HepG2 (cell line): Measurements from ENCODE around the gene LIMCH1. TPM values are rescaled to one million over a fixed set of nuclear protein-coding genes. Genes with fewer than 3 reads are reported as not detected.

Experiments used
- ATAC-seq: fragments of 200-7000 bp; cut with Tn5 transposase; 3 replicates; pipeline ENCODE4 v1.9.1; 2020; ENCODE audit warnings: mild to moderate bottlenecking, moderate library complexity
- BruUV-seq: library from RNA; stranded (reverse); fragments of 400-500 nt; replicated peaks from 2 replicates; lab custom pipeline; 2021; lab: Mats Ljungman, UMichigan
- CTCF ChIA-PET: fragments of 300-600 bp; formaldehyde crosslinking; extraction: SDS; loops from one replicate; lab custom pipeline; 2021; ENCODE audit warnings: low total read pairs, inconsistent platforms, low intra/inter-chr PET ratio; lab: Yijun Ruan, JAX
- POLR2A ChIA-PET: fragments of 350-600 bp; sonication (Branson Sonifier 250); formaldehyde crosslinking; loops from one replicate; lab custom pipeline; 2020; ENCODE audit warnings: antibody characterized with exemption, inconsistent platforms; lab: Yijun Ruan, JAX
- DNase-seq: peaks from one replicate; pipeline ENCODE4 v3.0.0-alpha.2; 2015; ENCODE audit warnings: low spot score
- FAIRE-seq: peaks from 3 replicates; lab custom pipeline; 2011; peaks lifted over from hg19 to GRCh38; lab: Jason Lieb, UNC
- H2AFZ ChIP-seq: one replicate; pipeline ENCODE4 v1.6.1; 2011; ENCODE audit warnings: low read length, inconsistent platforms
- H3K27ac ChIP-seq: fragments of 300-600 bp; 3 replicates; pipeline ENCODE4 v1.8.0; 2011; ENCODE audit warnings: mixed run types, mild to moderate bottlenecking, mixed read lengths, low read length, inconsistent platforms; ENCODE audit not compliant: insufficient read depth; ENCODE audit errors: extremely low read length
- H3K27me3 ChIP-seq, 2 experiments: fragments of 200-600 bp in 1 of 2; 2 replicates in 1 of 2; 3 replicates in 1 of 2; pipeline versions ENCODE4 v1.6.0 to v1.8.0; 2011; ENCODE audit warnings: low read length in 2 of 2, mild to moderate bottlenecking in 2 of 2, moderate library complexity in 2 of 2, inconsistent platforms in 1 of 2; ENCODE audit not compliant: insufficient read depth in 2 of 2, control insufficient read depth in 1 of 2
- H3K36me3 ChIP-seq, 2 experiments: fragments of 200-600 bp in 1 of 2; replicated peaks in 1 of 2; 2 replicates in 1 of 2; 3 replicates in 1 of 2; pipeline versions ENCODE4 v1.5.1 to v1.8.0; 2011; ENCODE audit warnings: low read length in 2 of 2, inconsistent platforms in 1 of 2; ENCODE audit not compliant: insufficient read depth in 2 of 2, control insufficient read depth in 1 of 2
- H3K4me1 ChIP-seq: 2 replicates; pipeline ENCODE4 v1.5.1; 2012; ENCODE audit warnings: low read length, inconsistent platforms; ENCODE audit not compliant: insufficient read depth
- H3K4me2 ChIP-seq: 2 replicates; pipeline ENCODE4 v1.6.0; 2011; ENCODE audit warnings: low read depth, low read length, inconsistent platforms
- H3K4me3 ChIP-seq, 3 experiments: fragments of 200-600 bp in 1 of 3; sonication (generic), shearing (Covaris generic) in 1 of 3; replicated peaks in 1 of 3; 2 replicates each; pipeline ENCODE4 v1.5.1; 2011 to 2016; ENCODE audit warnings: low read length in 3 of 3, inconsistent platforms in 2 of 3, low read depth in 2 of 3, mild to moderate bottlenecking in 2 of 3, control low read depth in 1 of 3, mixed read lengths in 1 of 3; ENCODE audit not compliant: insufficient read depth in 1 of 3
- H3K79me2 ChIP-seq: one replicate; pipeline ENCODE4 v1.6.1; 2011; ENCODE audit warnings: low read length, inconsistent platforms; ENCODE audit not compliant: insufficient read depth
- H3K9ac ChIP-seq: 2 replicates; pipeline ENCODE4 v1.6.0; 2011; ENCODE audit warnings: mild to moderate bottlenecking, low read depth, low read length, inconsistent platforms; ENCODE audit not compliant: insufficient read depth
- H3K9me3 ChIP-seq: 2 replicates; pipeline ENCODE4 v1.5.1; 2012; ENCODE audit warnings: mild to moderate bottlenecking, low read length
- H4K20me1 ChIP-seq: 2 replicates; pipeline ENCODE4 v1.6.0; 2011; ENCODE audit warnings: inconsistent platforms, mild to moderate bottlenecking, low read length, moderate library complexity; ENCODE audit not compliant: insufficient read depth
- CBX5 ChIP-seq: sonication (generic); formaldehyde crosslinking; IDR thresholded peaks from 2 replicates; pipeline ENCODE4 v1.4.0; 2020; ENCODE audit warnings: missing genetic modification reagents, borderline replicate concordance
- DPF2 ChIP-seq: sonication (generic); formaldehyde crosslinking; IDR thresholded peaks from 2 replicates; pipeline ENCODE4 v1.4.0; 2020; ENCODE audit warnings: mild to moderate bottlenecking, low read depth, missing genetic modification reagents, borderline replicate concordance
- FIP1L1 ChIP-seq: fragments of 200-400 bp; formaldehyde crosslinking; IDR thresholded peaks from 2 replicates; pipeline ENCODE4 v1.6.1; 2018; ENCODE audit warnings: low read depth, mild to moderate bottlenecking, low read length, moderate library complexity, borderline replicate concordance; ENCODE audit not compliant: insufficient read depth
- FOXC1 ChIP-seq: sonication (generic); formaldehyde crosslinking; IDR thresholded peaks from 2 replicates; pipeline ENCODE4 v1.8.0; 2022; ENCODE audit warnings: mild to moderate bottlenecking, missing genetic modification reagents, borderline replicate concordance
- GLI4 ChIP-seq: sonication (generic); formaldehyde crosslinking; IDR thresholded peaks from 2 replicates; pipeline ENCODE4 v1.5.1; 2020; ENCODE audit warnings: missing genetic modification reagents, mild to moderate bottlenecking, moderate library complexity, borderline replicate concordance
- HMGXB4 ChIP-seq, 2 experiments: sonication (generic) in 1 of 2; formaldehyde crosslinking in 1 of 2; IDR thresholded peaks; 2 replicates each; pipeline versions ENCODE4 v1.4.0 to v1.6.1; 2018 to 2020; ENCODE audit warnings: missing genetic modification reagents in 2 of 2, borderline replicate concordance in 1 of 2, low read depth in 1 of 2, mild to moderate bottlenecking in 1 of 2, missing biosample characterization in 1 of 2
- HNF1A ChIP-seq, 2 experiments: sonication (generic) in 1 of 2; formaldehyde crosslinking in 1 of 2; IDR thresholded peaks; 2 replicates each; pipeline versions ENCODE4 v1.4.0 to v1.6.1; 2016 to 2020; ENCODE audit warnings: borderline replicate concordance in 1 of 2, low read depth in 1 of 2, mild to moderate bottlenecking in 1 of 2, missing genetic modification reagents in 1 of 2
- NFAT5 ChIP-seq: sonication (generic); formaldehyde crosslinking; IDR thresholded peaks from 2 replicates; pipeline ENCODE4 v1.4.0; 2020; ENCODE audit warnings: missing genetic modification reagents
- PHF5A ChIP-seq: IDR thresholded peaks from one replicate; pipeline ENCODE4 v1.6.1; 2018; ENCODE audit warnings: low read depth, missing genetic modification reagents; ENCODE audit not compliant: unreplicated experiment
- ZNF7 ChIP-seq: IDR thresholded peaks from 2 replicates; pipeline ENCODE4 v1.6.1; 2016; ENCODE audit warnings: missing biosample characterization, missing genetic modification reagents
- ZNF816 ChIP-seq: sonication (generic); formaldehyde crosslinking; IDR thresholded peaks from 2 replicates; pipeline ENCODE4 v1.8.0; 2022; ENCODE audit warnings: missing genetic modification reagents, mild to moderate bottlenecking, borderline replicate concordance
- ZSCAN20 ChIP-seq: sonication (generic); formaldehyde crosslinking; IDR thresholded peaks from 2 replicates; pipeline ENCODE4 v1.4.0; 2020; ENCODE audit warnings: missing genetic modification reagents, mild to moderate bottlenecking, borderline replicate concordance
- in situ Hi-C: cut with HindIII; loops from 2 replicates; pipeline ENCODE4 v1.10.0; 2017; ENCODE audit warnings: low pct_unique_long_range_greater_than_20kb; ENCODE audit not compliant: extremely low pct_ligation_motif_present
- intact Hi-C: fragments of 100-400 bp; cut with micrococcal nuclease; formaldehyde crosslinking; loops from one replicate; pipeline ENCODE4 v1.10.0; 2022; ENCODE audit not compliant: unreplicated experiment
- polyA plus RNA-seq, 8 experiments: library from polyadenylated mRNA; depleted of rRNA in 3 of 8; stranded (reverse) in 7 of 8; unstranded in 1 of 8; fragments of >200 nt; fragmentation: Illumina TruSeq in 4 of 8; extraction: Trizol in 4 of 8; gene quantifications; 2 replicates each; pipeline versions ENCODE4 v1.2.1 to v1.2.3, GENCODE V29; 2011 to 2016; ENCODE audit warnings: low read depth in 4 of 8, missing spikeins in 1 of 8, mixed read lengths in 1 of 8; ENCODE audit not compliant: insufficient read depth in 1 of 8
- total RNA-seq, 5 experiments: library from RNA; depleted of rRNA; stranded (reverse); fragments of >200 nt; fragmentation: Illumina TruSeq; extraction: Trizol; gene quantifications; 2 replicates each; pipeline ENCODE4 v1.2.3, GENCODE V29; 2016; ENCODE audit warnings: low read depth in 1 of 5

The LIMCH1 gene
- total and polyA plus RNA-seq, 2 of the 13 experiments (the other 11 are each of a cell fraction or from before 2014, with no cell fraction given) = 0.04 TPM; not detected in 1

- no TSS peak for BruUV-seq
- no peak for FAIRE-seq
- CTCF ChIA-PET = no interaction called here
- TF ChIP-seq FOXC1 (CRISPR knock-in tag) (no peak), GLI4 (CRISPR knock-in tag) (no peak), HMGXB4 (CRISPR knock-in tag; IDR thresholded peaks at IDR 0.05; ENCODE audit: borderline replicate concordance in 1 of 2, low read depth in 1 of 2) (no peak), CBX5 (CRISPR knock-in tag) (no peak), ZNF816 (no peak), FIP1L1 (no peak), ZSCAN20 (no peak), DPF2 (CRISPR knock-in tag) (no peak), PHF5A (CRISPR knock-in tag) (no peak), HNF1A (IDR thresholded peaks at IDR 0.05; ENCODE audit: low read depth) (no peak), HNF1A (CRISPR knock-in tag; IDR thresholded peaks at IDR 0.05; ENCODE audit: borderline replicate concordance) (no peak), ZNF7 (CRISPR knock-in tag) (no peak), NFAT5 (CRISPR knock-in tag) (no peak)
Measured at GRCh38 chr4:41597494-41597893, 59.5 kb downstream of the LIMCH1 start.

More at GRCh38 chr4:41597494-41597893, 59.5 kb downstream of the LIMCH1 start:
- intact Hi-C loops = no loop called here
- Histone ChIP-seq H3K4me3 (no peak overlapping the region), H3K27ac (no peak overlapping the region), H4K20me1 (no peaks in the 10 kb centered on the region), H3K9me3 (no peaks in the 10 kb centered on the region), H3K4me1 (no peaks in the 10 kb centered on the region), H3K9ac (no peak overlapping the region), H2AFZ (no peak overlapping the region), H3K4me2 (no peak overlapping the region), H3K27me3 (no peaks in the 10 kb centered on the region; a peak in 1 of 5 replicates), H3K79me2 (no peaks in the 10 kb centered on the region), H3K36me3 (no peaks in the 10 kb centered on the region)
- POLR2A ChIA-PET = no interaction called here
- no peak for ATAC-seq
- no peak for DNase-seq
- in situ Hi-C loops = no loop called here
